ENCODE measurements around the gene HPCA. TPM values are rescaled to one million over a fixed set of nuclear protein-coding genes. Genes with fewer than 3 reads are reported as not detected.

The HPCA gene
- total RNA-seq, 1 experiment from 2014 or later = not detected

DNA sequence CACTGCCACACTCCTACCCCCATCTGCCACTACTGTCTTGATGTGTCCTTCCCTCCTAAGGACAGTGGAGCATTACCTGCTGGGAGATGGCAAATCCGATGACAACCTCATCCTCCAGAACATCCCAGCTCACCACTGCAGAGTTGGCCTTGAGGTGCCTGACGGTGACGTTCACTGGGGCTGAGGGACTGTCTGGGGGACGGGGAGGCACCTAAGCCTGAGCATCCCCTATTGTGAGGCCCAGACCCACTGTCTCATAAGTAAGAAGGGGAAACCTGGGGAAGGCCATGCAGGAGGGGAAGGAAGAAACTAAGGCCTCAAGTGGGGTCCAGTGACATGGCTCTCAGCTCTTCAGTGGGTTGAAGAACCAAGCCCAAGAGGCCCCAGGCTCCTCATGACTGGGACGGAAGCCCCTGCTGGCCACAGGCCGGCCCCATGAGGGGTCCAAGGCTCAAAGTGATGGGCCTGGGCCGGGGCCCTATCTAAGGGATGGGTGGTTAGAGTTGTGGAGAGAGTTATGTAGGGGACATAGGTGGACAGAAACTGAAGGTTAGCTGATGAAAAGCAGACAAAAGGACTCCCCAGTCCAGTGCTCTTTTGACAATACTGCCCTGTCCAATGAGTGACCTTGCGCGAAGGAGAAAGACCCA lies 17.4 kb upstream of the HPCA start:
- H3K27me3 ChIP-seq = no peaks in the 10 kb centered on the region
- H3K36me3 ChIP-seq = no peaks in the 10 kb centered on the region
- no peaks in the 10 kb centered on the region for H3K9me3 ChIP-seq
- DNase-seq = no peak
- H3K4me3 ChIP-seq = no peak overlapping the region

DNA sequence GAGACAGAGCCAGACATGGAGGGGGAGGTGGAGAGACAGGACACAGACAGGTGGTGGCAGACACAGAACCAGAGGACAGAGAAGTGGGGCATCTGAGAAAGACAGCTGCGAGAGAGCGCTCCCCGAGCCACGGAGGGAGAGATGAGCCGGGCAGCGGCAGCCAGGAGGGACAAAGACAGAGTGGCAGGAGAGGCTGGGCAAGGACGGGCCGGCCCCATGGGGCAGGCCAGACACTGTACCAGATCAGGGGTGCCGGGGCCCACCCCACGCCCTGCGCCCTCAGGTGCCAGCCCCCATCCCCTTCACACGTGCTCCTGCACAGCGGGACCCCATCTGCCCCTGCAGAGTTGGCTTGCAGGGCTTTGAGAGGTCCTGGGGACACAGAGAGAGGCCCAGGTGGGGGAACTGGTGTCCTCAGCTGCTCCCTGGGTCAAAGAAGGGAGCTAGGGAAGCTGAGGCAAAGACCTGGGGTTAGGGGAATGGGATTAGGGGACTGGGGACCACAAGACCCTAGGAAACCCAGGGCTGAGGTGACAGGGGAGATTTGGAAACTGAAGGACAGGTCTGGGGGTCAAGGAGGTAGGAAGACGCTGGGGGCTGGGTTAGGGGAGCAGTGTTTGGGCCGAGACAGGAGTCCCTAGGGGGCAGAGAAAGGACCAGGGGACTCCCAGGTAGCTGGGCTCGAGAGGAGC lies 16.2 kb upstream of the HPCA start:
- H3K36me3 ChIP-seq = no peaks in the 10 kb centered on the region
- H3K9me3 ChIP-seq = no peaks in the 10 kb centered on the region
- DNase-seq = no peak
- no peaks in the 10 kb centered on the region for H3K27me3 ChIP-seq
- H3K4me3 ChIP-seq = no peak overlapping the region

GRCh38 chr1:32870615-32871363 lies 15.5 kb upstream of the HPCA start, which contains the start of gene FNDC5:
FNDC5 (minus strand) TSS chr1:32870912.
- peak; percentile 16 for DNase-seq
- H3K36me3 ChIP-seq = no peaks in the 10 kb centered on the region
- no peaks in the 10 kb centered on the region for H3K9me3 ChIP-seq
- no peaks in the 10 kb centered on the region for H3K27me3 ChIP-seq
- no peak within 1 kb of the TSS for H3K4me3 ChIP-seq

DNA sequence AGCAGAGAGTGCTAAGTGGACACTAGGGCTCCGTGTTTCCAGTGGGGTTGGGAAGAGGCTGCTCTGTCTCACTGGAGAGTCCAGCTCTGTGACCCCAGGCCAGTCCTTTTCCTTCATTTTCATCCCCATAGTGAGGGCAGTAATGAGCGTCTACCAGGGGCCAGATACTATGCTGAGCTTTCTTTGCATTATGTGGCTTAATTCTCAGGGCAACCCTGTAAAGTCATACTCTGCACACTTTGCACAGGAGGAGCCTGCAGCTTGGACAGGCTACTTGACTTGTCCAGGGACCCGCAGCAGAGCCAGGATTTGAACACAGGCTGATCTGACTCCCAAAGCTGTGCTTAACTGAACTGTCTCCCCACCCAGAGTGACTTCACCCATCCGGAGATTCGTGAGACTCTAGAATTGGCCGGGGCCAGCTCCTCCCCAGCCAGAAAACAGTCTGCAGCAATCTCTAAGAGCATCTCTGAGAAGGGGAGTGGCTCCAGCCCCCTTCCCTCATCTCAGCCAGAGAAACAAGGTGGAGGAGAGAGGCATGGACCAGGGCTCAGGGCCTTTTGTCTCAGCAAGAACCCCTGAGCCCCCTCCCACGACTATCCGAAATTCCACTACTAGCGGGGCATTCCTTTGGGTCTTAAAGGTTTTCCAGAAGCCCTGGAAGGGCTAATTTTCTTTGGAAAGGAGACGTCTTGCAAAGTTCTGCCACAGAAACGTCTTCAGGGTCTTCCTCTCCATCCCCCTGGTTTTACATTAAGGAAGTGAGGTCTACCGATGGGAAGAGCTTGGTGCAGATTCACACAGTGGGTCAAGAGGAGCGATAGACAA lies 14.7 kb upstream of the HPCA start:
- no peak for DNase-seq
- Histone ChIP-seq H3K9me3 (no peaks in the 10 kb centered on the region), H3K4me3 (no peak overlapping the region)

GRCh38 chr1:32872192-32872460 lies 14.2 kb upstream of the HPCA start:
- H3K27me3 ChIP-seq = no peaks in the 10 kb centered on the region
- H3K9me3 ChIP-seq = no peaks in the 10 kb centered on the region
- H3K4me3 ChIP-seq = no peak overlapping the region
- DNase-seq = no peak
- no peaks in the 10 kb centered on the region for H3K36me3 ChIP-seq

More for the DNA sequence above, 14.7 kb upstream of the HPCA start:
- Histone ChIP-seq H3K36me3 (no peaks in the 10 kb centered on the region), H3K27me3 (no peaks in the 10 kb centered on the region)

- no peak overlapping the region for H3K4me3 ChIP-seq
Observed at GRCh38 chr1:32873484-32873883, 12.8 kb upstream of the HPCA start.

DNA sequence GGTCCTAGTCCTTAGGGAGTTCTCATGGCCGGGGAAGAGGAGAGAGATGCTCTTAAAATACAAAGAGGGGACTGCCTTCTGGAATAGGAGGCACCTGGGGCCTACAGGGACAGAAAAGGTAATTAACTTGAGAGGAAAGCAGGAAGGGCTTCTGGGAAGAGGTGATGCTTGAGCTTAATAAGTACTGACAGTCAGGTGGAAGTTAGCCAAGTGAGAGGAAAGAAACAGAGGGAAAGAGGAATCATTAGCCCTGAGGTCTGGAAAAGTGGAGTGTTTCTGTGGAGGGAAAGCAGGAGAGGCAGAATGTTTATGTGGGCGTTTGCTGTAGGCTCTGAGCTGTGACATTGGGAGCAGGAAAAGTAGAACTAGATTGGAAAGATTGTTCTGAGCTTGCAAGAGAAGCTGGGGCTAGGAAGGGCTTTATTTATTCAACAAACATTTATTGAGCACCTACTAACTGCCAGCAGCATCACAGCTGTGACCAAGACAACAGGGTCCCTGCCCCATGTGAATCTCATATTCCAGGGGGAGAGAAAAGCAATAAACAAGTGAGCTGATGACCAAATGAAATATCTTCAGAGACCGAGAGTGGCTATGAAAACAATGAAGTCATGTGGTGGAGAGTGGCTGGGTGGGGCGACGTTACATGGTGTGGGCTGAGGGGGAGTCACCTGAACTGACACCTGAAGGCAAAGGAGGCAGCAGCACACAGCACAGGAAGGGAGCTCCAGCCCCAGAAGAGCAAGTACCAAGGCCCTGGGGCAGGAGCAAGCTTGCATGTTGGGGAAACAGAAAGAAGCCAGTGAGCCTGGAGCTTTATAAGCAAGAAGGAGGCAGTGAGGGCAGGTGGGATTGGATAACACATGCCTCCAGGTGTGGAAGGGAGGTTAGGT lies 11.2 kb upstream of the HPCA start:
- Histone ChIP-seq H3K27me3 (no peaks in the 10 kb centered on the region), H3K9me3 (no peaks in the 10 kb centered on the region), H3K4me3 (no peak overlapping the region), H3K36me3 (no peaks in the 10 kb centered on the region)
- DNase-seq = no peak

More at GRCh38 chr1:32873484-32873883, 12.8 kb upstream of the HPCA start:
- Histone ChIP-seq H3K36me3 (no peaks in the 10 kb centered on the region), H3K27me3 (no peaks in the 10 kb centered on the region), H3K9me3 (no peaks in the 10 kb centered on the region)
- DNase-seq = no peak

DNA sequence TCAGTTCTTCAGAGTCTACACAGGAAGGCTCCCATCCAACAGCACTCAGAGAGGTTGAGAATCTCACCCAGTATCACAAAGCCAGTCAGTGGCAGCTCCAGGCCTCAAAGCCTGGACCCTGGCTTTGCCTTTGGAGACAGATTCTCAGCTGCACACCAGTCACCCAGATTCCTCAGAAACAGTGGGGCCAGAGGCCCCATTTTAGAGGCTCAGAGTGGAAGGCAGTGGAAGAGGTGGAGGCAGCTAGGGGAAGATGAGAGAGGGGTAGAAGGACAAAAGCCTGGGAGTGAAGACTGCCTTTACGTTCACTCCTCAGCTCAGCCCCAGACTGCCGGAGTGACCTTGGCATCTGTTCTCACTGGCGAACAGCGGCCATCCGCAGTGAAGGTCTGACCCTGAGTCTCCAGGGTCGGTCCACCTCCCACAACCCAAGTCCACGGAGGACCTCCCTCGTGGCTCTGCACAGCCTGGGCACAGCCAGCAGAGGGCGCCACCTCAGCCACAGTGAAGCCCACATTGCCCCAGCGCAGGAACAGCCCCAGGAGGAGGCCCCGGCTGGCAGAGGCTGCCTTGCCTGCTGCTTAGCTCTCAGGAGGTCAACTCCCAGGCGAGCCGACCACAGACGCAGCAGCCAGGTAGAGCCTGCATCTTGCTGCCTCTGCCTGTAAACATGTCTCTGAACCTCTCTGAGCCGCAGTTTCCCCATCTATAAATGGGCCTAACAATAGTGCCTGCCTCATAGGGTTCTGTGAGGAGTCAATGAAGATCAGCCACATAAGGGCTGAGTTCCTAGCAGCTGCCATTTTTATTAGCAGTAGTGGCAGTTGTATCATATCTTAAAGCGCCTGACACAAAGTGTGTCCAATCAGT lies 9.7 kb upstream of the HPCA start:
- no peaks in the 10 kb centered on the region for H3K36me3 ChIP-seq
- no peak overlapping the region for H3K4me3 ChIP-seq
- H3K27me3 ChIP-seq = no peaks in the 10 kb centered on the region
- H3K9me3 ChIP-seq = no peaks in the 10 kb centered on the region
- peak; percentile 32 for DNase-seq

GRCh38 chr1:32877211-32878110 lies 8.8 kb upstream of the HPCA start:
- no peak overlapping the region for H3K4me3 ChIP-seq
- no peak for DNase-seq
- no peaks in the 10 kb centered on the region for H3K9me3 ChIP-seq
- no peaks in the 10 kb centered on the region for H3K36me3 ChIP-seq
- H3K27me3 ChIP-seq = no peaks in the 10 kb centered on the region

DNA sequence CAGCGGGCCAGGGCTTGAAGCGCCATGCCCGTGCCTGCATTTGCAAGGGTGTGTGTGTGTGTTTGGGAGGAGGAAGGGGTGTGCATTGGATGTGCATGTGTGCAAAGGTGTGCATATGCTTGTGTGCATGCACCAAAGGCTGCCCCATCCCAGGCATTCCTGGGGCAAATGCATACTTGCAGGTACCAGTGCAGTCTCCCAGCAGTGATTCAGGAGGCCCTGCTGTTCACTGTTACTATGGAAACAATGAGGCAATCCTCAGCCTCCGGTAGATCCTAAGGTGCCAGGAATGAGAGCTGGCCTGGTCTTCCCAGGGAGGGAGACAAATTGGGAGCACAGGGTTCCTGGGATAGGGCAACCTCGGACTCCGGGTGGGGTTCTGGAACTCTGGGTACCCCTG lies 8.1 kb upstream of the HPCA start:
- no peak for DNase-seq
- Histone ChIP-seq H3K9me3 (no peaks in the 10 kb centered on the region), H3K36me3 (no peaks in the 10 kb centered on the region), H3K27me3 (no peaks in the 10 kb centered on the region), H3K4me3 (no peak overlapping the region)

- no peaks in the 10 kb centered on the region for H3K36me3 ChIP-seq
- H3K27me3 ChIP-seq = no peaks in the 10 kb centered on the region
- no peaks in the 10 kb centered on the region for H3K9me3 ChIP-seq
- no peak for DNase-seq
- no peak overlapping the region for H3K4me3 ChIP-seq
Observed at GRCh38 chr1:32878637-32879041, 7.7 kb upstream of the HPCA start.

DNA sequence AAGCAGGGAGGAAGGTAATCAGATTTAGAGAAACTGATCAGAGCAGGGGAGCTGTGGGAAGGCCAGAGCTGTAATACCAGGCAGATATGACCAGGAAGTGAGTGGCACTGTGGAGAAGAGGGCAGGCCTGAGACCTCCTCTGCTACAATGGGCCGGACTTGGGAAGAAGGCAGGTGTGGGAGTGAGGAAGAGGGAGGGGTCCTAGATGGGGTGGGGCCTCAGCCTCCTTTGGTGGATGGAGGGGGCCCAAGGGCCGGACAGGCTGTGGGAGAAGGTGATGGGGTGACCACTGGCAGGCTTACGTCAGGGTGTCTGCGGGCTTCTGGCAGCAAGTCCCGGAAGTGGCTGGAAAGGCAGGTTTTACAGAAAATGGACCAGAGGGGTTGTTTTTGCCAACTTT lies 5.0 kb upstream of the HPCA start:
- H3K27me3 ChIP-seq = no peaks in the 10 kb centered on the region
- H3K36me3 ChIP-seq = no peaks in the 10 kb centered on the region
- no peaks in the 10 kb centered on the region for H3K9me3 ChIP-seq
- no peak for DNase-seq
- H3K4me3 ChIP-seq = no peak overlapping the region

- DNase-seq = peak; percentile 71
- H3K4me3 ChIP-seq = no peak overlapping the region
- H3K9me3 ChIP-seq = no peaks in the 10 kb centered on the region
- peaks cover 4% of the 10 kb centered on the region; the same call in 1 of the 2 replicates for H3K27me3 ChIP-seq
- H3K36me3 ChIP-seq = no peaks in the 10 kb centered on the region
Observed at GRCh38 chr1:32881871-32882850, 4.1 kb upstream of the HPCA start.

Measured in MG63 (cell line).